NCI-H1436 treated with DMSO at 0.1 percent for 48 hours (cell line): Measurements from ENCODE around the gene CILP2.

Source experiments
- DNase-seq: peaks from one replicate; lab custom pipeline; 2025; lab: John Stamatoyannopoulos, UW

Gene CILP2

GRCh38 chr19:19528721-19529490 lies 9.2 kb upstream of the CILP2 start, which contains the start of gene YJEFN3:
TSS of gene YJEFN3 (plus strand) at chr19:19528911. CDS start at chr19:19528933, 22 bp downstream.
- no peak for DNase-seq

GRCh38 chr19:19529783-19530422 lies 8.2 kb upstream of the CILP2 start:
- no peak for DNase-seq

- no peak for DNase-seq
Observed at GRCh38 chr19:19530423-19530804, 7.7 kb upstream of the CILP2 start.

- no peak for DNase-seq
Observed at GRCh38 chr19:19530889-19531288, 7.2 kb upstream of the CILP2 start.

GRCh38 chr19:19531951-19532805 lies 5.9 kb upstream of the CILP2 start:
- DNase-seq = no peak

GRCh38 chr19:19532806-19533701 lies 5.0 kb upstream of the CILP2 start:
- DNase-seq = no peak

- no peak for DNase-seq
Observed at GRCh38 chr19:19533841-19534240, 4.2 kb upstream of the CILP2 start.

GRCh38 chr19:19534556-19535265 lies 3.4 kb upstream of the CILP2 start:
- no peak for DNase-seq

GRCh38 chr19:19535311-19536191 lies 2.5 kb upstream of the CILP2 start:
- no peak for DNase-seq

GRCh38 chr19:19537075-19538048 lies 703 bp upstream of the CILP2 start:
- no peak for DNase-seq

- DNase-seq = no peak
Observed at GRCh38 chr19:19538785-19539166, 711 bp downstream of the CILP2 start.

- no peak for DNase-seq
Observed at GRCh38 chr19:19539698-19540063, 1.6 kb downstream of the CILP2 start.

GRCh38 chr19:19540064-19540714 lies 2.1 kb downstream of the CILP2 start:
- no peak for DNase-seq

GRCh38 chr19:19540715-19541515 lies 2.9 kb downstream of the CILP2 start:
- DNase-seq = peak; percentile 35

- no peak for DNase-seq
Observed at GRCh38 chr19:19541616-19542015, 3.6 kb downstream of the CILP2 start.

GRCh38 chr19:19542507-19542906 lies 4.4 kb downstream of the CILP2 start:
- no peak for DNase-seq

GRCh38 chr19:19543101-19543500 lies 5.0 kb downstream of the CILP2 start:
- no peak for DNase-seq
